ENCODE measurements around the gene UBE4B. TPM values are rescaled to one million over a fixed set of nuclear protein-coding genes. Genes with fewer than 3 reads are reported as not detected.

Gene UBE4B
- total and polyA plus RNA-seq, 2 of the 13 experiments (the other 11 are each of a cell fraction or from before 2014, with no cell fraction given): 15.2 to 24.8 TPM

- peak; percentile 99 for TF ChIP-seq NFYC (CRISPR knock-in tag; IDR thresholded peaks at IDR 0.05)
- peak; percentile 89 for TF ChIP-seq GABPB1 (CRISPR knock-in tag; IDR thresholded peaks at IDR 0.05)
- TF ChIP-seq ZNF709 (CRISPR knock-in tag; IDR thresholded peaks at IDR 0.05): peak; percentile 58
- TF ChIP-seq NCOA1 (CRISPR knock-in tag; IDR thresholded peaks at IDR 0.05): 0 out of 2 replicates have a peak, but pooled peaks have one; percentile 36
- TF ChIP-seq ZKSCAN1 (IDR thresholded peaks at IDR 0.05; ENCODE audit: low read length): no peak
- TF ChIP-seq ZNF317 (CRISPR knock-in tag; IDR thresholded peaks at IDR 0.05): peak; percentile 76
- no peak for TF ChIP-seq NFE2L1 (CRISPR knock-in tag; IDR thresholded peaks at IDR 0.05; ENCODE audit: borderline replicate concordance)
- peak; percentile 29; the same call in 1 of the 2 replicates for TF ChIP-seq AKNA (CRISPR knock-in tag; IDR thresholded peaks at IDR 0.05; ENCODE audit: borderline replicate concordance)
- no peak for TF ChIP-seq ZBTB46 (CRISPR knock-in tag; IDR thresholded peaks at IDR 0.05; ENCODE audit: borderline replicate concordance)
- TF ChIP-seq TARDBP (CRISPR knock-in tag; IDR thresholded peaks at IDR 0.05): peak; percentile 70; the same call in 1 of the 2 replicates
- no peak for TF ChIP-seq SNAPC4 (CRISPR knock-in tag; IDR thresholded peaks at IDR 0.05)
- TF ChIP-seq SALL1 (CRISPR knock-in tag; IDR thresholded peaks at IDR 0.05): peak; percentile 75; the same call in 1 of the 2 replicates
- no peak; the same call in 1 of the 2 replicates for TF ChIP-seq NCOA2 (CRISPR knock-in tag; IDR thresholded peaks at IDR 0.05)
- TF ChIP-seq TMF1 (CRISPR knock-in tag; IDR thresholded peaks at IDR 0.05; ENCODE audit: low read depth): peak; percentile 18; the same call in 1 of the 2 replicates
- TF ChIP-seq SOX5 (CRISPR knock-in tag; IDR thresholded peaks at IDR 0.05; ENCODE audit: borderline replicate concordance): no peak
- no peak for TF ChIP-seq ZNF878 (CRISPR knock-in tag; IDR thresholded peaks at IDR 0.05)
Measured at GRCh38 chr1:10209905-10210810, 177.4 kb downstream of the UBE4B start, which contains the start of gene KIF1B (continued).

Data from HepG2 (cell line).